GM18511 (cell line): ENCODE data around the gene KLF16.

ENCODE experiments used
- ATAC-seq: cut with Tn5 transposase; IDR thresholded peaks from one replicate; pipeline ENCODE4 v1.9.1; 2021; ENCODE audit warnings: mild to moderate bottlenecking, moderate library complexity; ENCODE audit not compliant: unreplicated experiment

The KLF16 gene

DNA sequence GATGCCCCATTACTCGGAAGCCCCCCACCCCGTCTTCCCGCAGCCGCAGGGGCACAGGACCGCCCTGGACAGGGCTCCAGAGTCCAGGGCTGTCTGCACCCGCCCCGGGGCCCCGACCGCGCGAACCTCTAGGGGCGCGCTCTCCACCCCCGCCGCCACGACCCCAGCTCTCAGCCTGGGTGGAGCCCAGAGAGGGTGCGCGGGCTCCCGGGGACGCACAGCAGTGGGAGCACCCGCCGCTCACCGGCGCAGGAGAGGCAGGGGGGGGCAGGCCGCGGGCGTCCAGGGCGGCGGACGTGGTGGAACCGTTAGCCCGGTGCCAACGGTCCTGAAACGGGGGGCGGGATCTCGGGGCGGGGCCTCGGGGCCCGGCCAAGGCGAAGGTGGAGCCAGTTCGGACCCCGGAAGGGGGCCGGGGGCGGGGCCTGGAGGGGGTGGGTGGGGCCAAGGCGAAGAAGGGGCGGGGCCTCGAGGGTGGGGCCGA is 51.4 kb downstream of the KLF16 start, which contains the start of gene ATP8B3:
Gene ATP8B3, minus strand, starts transcription at position 335 of the 484 bp plus-strand sequence. CDS start 540 bp downstream, outside the sequence.
- peak; percentile 14 for ATAC-seq

DNA sequence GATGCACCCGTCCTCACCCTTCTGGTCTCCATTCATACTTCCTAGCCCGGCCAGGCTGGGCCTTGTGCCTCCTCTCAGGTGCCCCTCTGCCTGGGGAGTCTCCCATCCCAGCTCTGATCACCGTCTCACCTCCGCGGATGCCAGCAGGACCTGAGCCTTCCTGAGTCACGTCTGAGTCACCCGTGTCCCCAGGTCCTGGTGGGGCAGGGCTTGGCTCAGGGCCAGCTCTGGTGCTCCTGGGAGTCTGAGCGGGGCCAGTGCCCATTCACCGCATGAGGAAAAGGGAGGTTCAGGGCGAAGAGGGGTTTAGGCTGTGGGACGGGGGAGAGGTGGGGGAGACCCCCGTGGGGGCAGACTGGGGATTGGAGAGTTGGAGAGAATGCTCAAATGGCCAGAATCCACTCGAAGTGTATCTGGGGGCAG is 51.9 kb downstream of the KLF16 start:
- no peak for ATAC-seq

DNA sequence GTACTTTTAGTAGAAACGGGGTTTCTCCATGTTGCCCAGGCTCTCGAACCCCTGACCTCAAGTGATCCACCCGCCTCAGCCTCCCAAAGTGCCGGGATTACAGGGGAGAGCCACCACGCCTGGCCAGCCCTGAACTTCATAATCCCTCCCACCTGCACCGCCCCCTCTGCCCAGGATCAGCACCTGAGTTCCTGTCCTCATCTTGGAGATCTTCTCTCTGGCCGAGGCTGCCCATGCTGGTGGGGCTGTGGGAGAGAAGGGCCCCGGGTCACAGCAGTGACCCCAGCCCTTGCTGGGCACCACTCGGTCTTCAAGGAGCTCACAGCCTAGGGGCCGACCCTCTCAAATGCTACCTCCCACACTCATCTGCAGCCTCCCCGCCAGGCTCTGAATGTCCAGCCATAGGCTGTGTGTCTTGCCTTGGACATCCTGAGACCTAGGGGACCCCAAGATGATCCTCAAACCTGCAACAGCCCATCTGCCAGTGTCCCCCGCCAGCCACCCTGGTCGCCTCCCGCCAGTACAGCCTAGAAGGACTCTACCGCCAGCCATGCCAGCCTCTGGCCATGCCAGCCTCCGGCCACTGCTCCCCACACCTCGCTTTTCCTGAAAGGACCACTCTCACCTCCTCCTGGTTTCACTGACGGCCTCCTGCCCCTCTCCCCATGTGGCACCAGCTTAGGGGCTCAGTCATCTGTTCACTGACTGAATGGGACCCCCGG is 52.8 kb downstream of the KLF16 start:
- ATAC-seq, result no peak

DNA sequence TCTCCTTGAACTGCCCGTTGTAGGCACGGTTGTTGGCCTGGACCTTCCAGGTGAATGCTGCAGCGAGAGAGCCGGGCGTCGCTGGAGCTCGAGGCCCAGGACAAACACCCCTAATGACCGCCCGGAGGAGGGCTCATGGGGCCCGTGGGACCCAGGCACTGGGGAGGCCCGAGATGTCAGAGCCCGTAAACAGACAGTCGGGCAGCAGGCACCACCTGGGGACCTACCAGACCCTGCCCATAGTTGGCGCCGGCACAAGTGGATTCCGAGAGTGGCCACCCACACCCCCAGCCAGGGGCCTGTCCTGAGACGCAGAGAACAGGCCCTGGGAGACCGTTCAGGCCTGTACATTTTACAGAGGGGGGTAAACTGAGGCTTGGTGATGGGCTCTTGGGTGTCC is 53.7 kb downstream of the KLF16 start:
- ATAC-seq, result no peak

DNA sequence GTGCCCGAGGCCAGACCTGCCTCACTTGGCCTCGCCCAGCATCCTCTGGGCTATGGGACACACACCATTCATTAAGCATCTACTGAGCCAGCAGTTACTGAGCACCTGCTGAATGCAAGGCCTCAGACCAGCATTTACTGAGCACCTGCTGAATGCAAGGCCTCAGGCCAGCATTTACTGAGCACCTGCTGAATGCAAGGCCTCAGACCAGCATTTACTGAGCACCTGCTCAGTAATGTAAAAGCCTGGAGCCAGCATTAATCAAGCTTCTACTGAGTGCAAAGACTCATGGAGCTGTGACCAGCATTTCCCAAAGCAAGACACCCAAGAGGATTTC is 55.0 kb downstream of the KLF16 start:
- ATAC-seq, result no peak

DNA sequence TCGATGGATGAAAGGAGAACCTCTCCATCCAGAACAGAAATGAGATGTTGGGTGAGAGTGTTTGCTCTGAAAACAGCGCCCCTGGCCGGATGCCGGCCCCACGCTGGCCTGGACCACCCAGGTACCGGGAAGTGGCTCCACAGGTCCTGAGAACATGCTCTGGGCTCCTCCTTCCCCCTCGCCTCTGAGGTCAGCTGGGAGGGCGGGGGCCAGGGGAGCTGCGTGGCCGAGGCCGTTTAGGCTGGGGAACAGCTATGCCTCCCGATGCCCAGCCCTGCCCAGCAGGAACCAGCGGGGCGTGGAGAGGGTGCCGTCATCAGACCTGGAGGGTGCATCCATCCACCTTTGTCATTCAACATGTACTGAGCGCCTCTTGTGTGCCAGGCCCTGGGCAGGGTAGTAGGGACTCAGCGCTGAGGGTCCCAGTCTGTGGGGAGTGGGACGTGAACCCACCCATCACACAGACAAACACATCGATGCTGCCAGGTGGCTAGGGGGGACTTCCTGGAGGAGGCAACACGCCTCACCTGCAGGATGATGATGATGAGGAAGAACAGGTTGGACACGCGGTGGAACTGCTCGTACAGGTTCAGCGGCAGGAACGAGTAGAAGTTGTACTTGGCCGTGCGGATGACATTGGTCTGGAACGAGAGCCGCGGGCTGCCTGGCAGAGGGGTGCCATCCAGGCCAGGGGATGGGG is 55.5 kb downstream of the KLF16 start:
- ATAC-seq, result no peak

DNA sequence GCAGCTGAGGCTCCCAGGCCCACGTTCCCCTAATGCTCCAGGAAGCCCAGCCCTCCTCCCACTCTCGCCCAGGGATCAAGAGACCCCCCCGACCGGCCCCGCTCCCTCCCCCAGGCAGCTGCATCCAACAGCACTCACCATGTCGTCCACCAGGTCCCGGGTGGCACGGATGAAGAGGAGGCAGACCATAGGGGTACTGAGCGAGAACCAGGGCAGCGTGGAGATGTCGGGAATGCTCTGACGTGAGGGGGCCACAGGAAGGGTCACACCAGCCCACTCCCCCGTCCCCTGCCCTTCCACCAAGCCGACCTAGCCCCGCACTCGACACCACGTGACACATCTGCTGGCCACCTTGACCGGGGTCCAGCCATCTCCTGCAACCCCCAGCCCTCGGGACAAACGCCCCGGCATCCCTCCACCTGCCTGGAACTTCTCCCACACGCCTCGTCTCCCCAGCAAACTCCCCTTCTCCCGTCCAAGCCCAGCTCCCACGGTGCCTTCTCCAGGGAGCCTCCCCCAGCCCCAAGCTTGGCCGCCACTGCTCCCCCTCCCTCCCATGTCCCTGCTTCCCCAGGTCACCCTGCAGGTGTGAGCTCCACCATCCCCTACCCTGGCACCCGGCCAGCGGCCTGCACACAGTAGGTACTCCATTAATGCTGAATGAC is 56.2 kb downstream of the KLF16 start:
- ATAC-seq, result no peak

DNA sequence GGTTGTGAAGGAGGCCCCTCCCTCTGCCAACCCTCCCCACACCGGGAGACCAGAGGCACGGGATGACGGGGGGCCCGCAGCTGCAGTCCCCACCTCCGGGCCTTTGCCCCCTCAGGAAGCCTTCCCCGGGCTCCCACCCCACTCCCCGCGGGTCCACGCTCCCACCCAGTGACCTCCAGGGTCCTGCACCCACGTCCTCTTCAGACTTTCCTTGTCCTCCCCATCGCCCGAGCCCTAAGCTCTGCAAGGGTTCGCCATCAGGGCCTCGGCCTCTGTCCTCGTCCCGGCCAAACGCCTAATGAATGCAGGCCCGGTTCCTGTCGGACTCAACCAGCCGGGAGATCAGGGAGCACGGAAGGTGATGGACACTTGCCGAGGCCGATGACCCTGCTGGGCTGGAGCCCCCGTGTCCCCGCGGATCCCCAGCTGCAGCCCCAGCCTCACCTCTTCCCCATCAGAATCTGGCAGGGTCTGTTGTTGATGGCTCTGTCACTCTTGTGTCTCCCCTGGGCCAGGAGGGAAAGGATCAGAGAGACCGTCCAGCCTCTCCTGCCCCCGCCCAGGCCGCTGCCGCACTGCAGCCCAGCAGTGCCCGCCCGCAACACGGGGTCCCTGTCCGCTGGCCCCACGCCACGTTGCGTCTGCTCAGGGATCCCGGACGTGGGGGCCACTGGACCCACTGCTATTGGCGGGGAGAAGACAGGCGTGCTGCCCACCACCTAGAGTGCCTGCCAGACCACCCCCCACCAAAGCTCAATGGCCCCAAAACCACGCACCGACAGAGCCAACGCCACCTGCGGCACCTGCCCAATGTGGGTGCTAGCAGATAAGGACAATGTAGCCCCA is 57.0 kb downstream of the KLF16 start:
- ATAC-seq, result no peak

DNA sequence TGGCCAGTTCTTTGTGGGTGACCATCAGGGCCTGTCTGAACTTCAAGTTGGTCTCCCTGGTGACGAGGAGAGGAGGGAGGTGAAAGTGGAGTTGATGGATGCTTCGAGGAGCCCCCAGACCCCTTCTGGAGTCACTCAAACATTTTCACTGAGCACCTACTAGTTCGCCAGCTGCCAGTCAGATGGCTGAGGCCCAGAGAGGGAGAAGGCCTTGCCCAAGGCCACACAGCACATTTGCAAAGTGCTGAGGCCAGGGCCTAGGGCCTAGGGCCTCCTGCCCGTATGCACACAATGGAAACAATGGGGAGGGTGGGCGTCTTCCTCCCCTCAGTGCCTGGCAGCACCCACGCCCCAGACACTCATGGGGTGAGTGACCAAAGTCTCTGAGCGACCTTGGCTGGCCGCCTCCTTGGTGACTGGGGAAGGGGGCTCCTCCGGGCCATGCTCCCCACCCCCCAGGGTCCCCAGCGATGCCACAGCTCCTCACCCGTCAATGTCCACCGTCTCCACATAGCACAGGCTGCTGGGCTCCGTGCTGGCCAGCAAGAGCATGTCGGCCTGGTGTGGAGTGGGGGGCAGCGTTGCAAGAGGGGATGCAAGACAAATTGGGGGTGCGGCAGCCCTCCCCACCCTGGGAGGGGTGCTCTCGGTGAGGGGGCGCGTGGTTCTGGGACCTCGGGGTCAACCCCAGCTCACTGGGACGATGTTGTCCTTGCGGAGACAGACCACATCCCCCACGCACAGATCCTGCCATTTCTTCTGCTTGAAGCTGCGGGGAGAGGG is 57.8 kb downstream of the KLF16 start:
- ATAC-seq, result no peak

DNA sequence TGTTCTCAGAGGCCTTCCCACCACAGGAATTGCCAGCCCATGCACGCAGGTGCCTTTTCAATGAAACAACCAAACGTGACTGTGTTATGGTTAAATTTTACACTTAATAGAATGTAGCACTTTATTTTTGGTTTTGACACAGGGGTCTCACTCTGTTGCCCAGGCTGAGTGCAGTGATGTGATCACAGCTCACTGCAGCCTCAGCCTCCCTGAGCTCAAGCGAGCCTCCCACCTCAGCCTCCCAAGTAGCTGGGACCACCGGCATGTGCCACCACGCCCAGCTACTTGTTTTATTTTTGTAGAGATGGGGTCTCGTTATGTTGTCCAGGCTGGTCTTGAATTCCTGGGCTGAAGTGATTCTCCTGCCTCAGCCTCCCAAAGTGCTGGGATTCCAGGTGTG is 58.5 kb downstream of the KLF16 start:
- ATAC-seq, result no peak
